GM21717 (cell line): ENCODE measurements around the gene SMOC2.

Source experiments
- ATAC-seq: cut with Tn5 transposase; IDR thresholded peaks from one replicate; pipeline ENCODE4 v1.9.1; 2021; ENCODE audit warnings: mild to moderate bottlenecking, moderate library complexity; ENCODE audit not compliant: unreplicated experiment

The SMOC2 gene

GRCh38 chr6:168440520-168441433 lies at the start of gene SMOC2:
TSS of gene SMOC2 (plus strand) at chr6:168441184. CDS start at chr6:168441371, 187 bp downstream.
- ATAC-seq, result no peak

GRCh38 chr6:168393126-168393870 lies 47.7 kb upstream of the SMOC2 start:
- ATAC-seq, result no peak

GRCh38 chr6:168394606-168395005 lies 46.4 kb upstream of the SMOC2 start:
- no peak for ATAC-seq

GRCh38 chr6:168395983-168396382 lies 45.0 kb upstream of the SMOC2 start:
- no peak for ATAC-seq

- no peak for ATAC-seq
These were observed 44.4 kb upstream of the SMOC2 start for GRCh38 chr6:168396561-168396960.

GRCh38 chr6:168397012-168397411 lies 44.0 kb upstream of the SMOC2 start:
- no peak for ATAC-seq

- no peak for ATAC-seq
These were observed 40.9 kb upstream of the SMOC2 start for GRCh38 chr6:168400037-168400436.

- ATAC-seq, result no peak
These were observed 37.5 kb upstream of the SMOC2 start for GRCh38 chr6:168403370-168404005.

GRCh38 chr6:168404560-168404959 lies 36.4 kb upstream of the SMOC2 start:
- no peak for ATAC-seq

GRCh38 chr6:168407842-168408241 lies 33.1 kb upstream of the SMOC2 start:
- no peak for ATAC-seq

- ATAC-seq, result no peak
These were observed 32.4 kb upstream of the SMOC2 start for GRCh38 chr6:168408504-168409136.

- ATAC-seq, result no peak
These were observed 30.9 kb upstream of the SMOC2 start for GRCh38 chr6:168410035-168410434.

GRCh38 chr6:168410554-168411011 lies 30.4 kb upstream of the SMOC2 start:
- no peak for ATAC-seq

- no peak for ATAC-seq
These were observed 29.9 kb upstream of the SMOC2 start for GRCh38 chr6:168411130-168411529.

GRCh38 chr6:168411793-168412192 lies 29.2 kb upstream of the SMOC2 start:
- no peak for ATAC-seq

GRCh38 chr6:168412456-168412855 lies 28.5 kb upstream of the SMOC2 start:
- ATAC-seq, result no peak

- ATAC-seq, result no peak
These were observed 27.8 kb upstream of the SMOC2 start for GRCh38 chr6:168413018-168413720.

GRCh38 chr6:168413856-168414255 lies 27.1 kb upstream of the SMOC2 start:
- no peak for ATAC-seq

GRCh38 chr6:168414336-168415097 lies 26.5 kb upstream of the SMOC2 start:
- no peak for ATAC-seq
